SU-DHL-6 (cell line): ENCODE results near the gene NMT1.

Source experiments
- EZH2phosphoT487 ChIP-seq: fragments of 200-600 bp; sonication (generic), shearing (Covaris generic); conservative IDR thresholded peaks from 2 replicates; pipeline ENCODE4 v1.6.1; 2018; ENCODE audit warnings: mild to moderate bottlenecking, antibody characterized with exemption, low read length, moderate library complexity, mixed read lengths
- TF ChIP-seq, protein P1 (sequence below): fragments of 200-600 bp; sonication (generic); IDR thresholded peaks from one replicate; pipeline ENCODE4 v1.5.1; 2017; ENCODE audit warnings: antibody characterized with exemption, mild to moderate bottlenecking, low read length, moderate library complexity; ENCODE audit not compliant: insufficient read depth, poor library complexity, severe bottlenecking

GRCh38 chr17:45136846-45137560 lies 75.9 kb downstream of the NMT1 start:
- no peak for TF ChIP-seq EZH2phosphoT487
- TF ChIP-seq, protein P1, sequence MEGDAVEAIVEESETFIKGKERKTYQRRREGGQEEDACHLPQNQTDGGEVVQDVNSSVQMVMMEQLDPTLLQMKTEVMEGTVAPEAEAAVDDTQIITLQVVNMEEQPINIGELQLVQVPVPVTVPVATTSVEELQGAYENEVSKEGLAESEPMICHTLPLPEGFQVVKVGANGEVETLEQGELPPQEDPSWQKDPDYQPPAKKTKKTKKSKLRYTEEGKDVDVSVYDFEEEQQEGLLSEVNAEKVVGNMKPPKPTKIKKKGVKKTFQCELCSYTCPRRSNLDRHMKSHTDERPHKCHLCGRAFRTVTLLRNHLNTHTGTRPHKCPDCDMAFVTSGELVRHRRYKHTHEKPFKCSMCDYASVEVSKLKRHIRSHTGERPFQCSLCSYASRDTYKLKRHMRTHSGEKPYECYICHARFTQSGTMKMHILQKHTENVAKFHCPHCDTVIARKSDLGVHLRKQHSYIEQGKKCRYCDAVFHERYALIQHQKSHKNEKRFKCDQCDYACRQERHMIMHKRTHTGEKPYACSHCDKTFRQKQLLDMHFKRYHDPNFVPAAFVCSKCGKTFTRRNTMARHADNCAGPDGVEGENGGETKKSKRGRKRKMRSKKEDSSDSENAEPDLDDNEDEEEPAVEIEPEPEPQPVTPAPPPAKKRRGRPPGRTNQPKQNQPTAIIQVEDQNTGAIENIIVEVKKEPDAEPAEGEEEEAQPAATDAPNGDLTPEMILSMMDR = no peak
